Stomach smooth muscle (tissue), 2 donors: ENCODE data around the gene GLB1L.

ENCODE experiments used
- H3K27ac ChIP-seq: one replicate; pipeline ENCODE4 v1.7.0; 2013; ENCODE audit warnings: mild to moderate bottlenecking, low read length, inconsistent platforms
- H3K27me3 ChIP-seq, 2 donors: one replicate each; pipeline ENCODE4 v1.7.0; 2013; ENCODE audit warnings: low read length in 2 of 2; ENCODE audit not compliant: insufficient read depth in 2 of 2, control insufficient read depth in 1 of 2
- H3K36me3 ChIP-seq, 2 donors: one replicate each; pipeline ENCODE4 v1.7.0; 2013; ENCODE audit warnings: low read length in 2 of 2; ENCODE audit not compliant: control insufficient read depth in 2 of 2, insufficient read depth in 2 of 2
- H3K4me1 ChIP-seq: one replicate; pipeline ENCODE4 v1.7.0; 2013; ENCODE audit warnings: low read length; ENCODE audit not compliant: control insufficient read depth, insufficient read depth
- H3K4me3 ChIP-seq, 2 donors: one replicate each; pipeline ENCODE4 v1.7.0; 2013; ENCODE audit warnings: low read length in 2 of 2
- H3K9ac ChIP-seq, 2 donors: one replicate each; pipeline ENCODE4 v1.7.0; 2013; ENCODE audit warnings: low read length in 2 of 2, mild to moderate bottlenecking in 1 of 2
- H3K9me3 ChIP-seq, 2 donors: one replicate each; pipeline ENCODE4 v1.7.0; 2013; ENCODE audit warnings: low read length in 2 of 2; ENCODE audit not compliant: control insufficient read depth in 2 of 2
- donor health status: healthy.
- donor health status: Pancreatic carcinoma.

Gene GLB1L

GRCh38 chr2:219243291-219243761 lies 1.9 kb downstream of the GLB1L start:
- no peak overlapping the region for H3K27ac ChIP-seq
- no peaks in the 10 kb centered on the region for H3K9me3 ChIP-seq
- no peak overlapping the region for H3K9ac ChIP-seq
- peaks cover 24% of the 10 kb centered on the region for H3K4me1 ChIP-seq
- peaks cover 10 to 14% of the 10 kb centered on the region in 2 donors for H3K36me3 ChIP-seq
- H3K4me3 ChIP-seq = peak overlapping the region; percentile 21 to 29
- no peaks in the 10 kb centered on the region for H3K27me3 ChIP-seq

GRCh38 chr2:219234331-219234730 lies 10.9 kb downstream of the GLB1L start:
- peaks cover 12% of the 10 kb centered on the region for H3K4me1 ChIP-seq
- no peak overlapping the region for H3K4me3 ChIP-seq
- no peaks in the 10 kb centered on the region for H3K9me3 ChIP-seq
- peaks cover 54 to 64% of the 10 kb centered on the region in 2 donors for H3K36me3 ChIP-seq
- no peak overlapping the region for H3K27ac ChIP-seq
- no peak overlapping the region for H3K9ac ChIP-seq
- H3K27me3 ChIP-seq = no peaks in the 10 kb centered on the region

- Histone ChIP-seq H3K36me3 (peaks cover 35 to 37% of the 10 kb centered on the region in 2 donors), H3K27ac (peak overlapping the region; percentile 94), H3K9me3 (no peaks in the 10 kb centered on the region), H3K9ac (peak overlapping the region; percentile 67 to 87), H3K27me3 (no peaks in the 10 kb centered on the region), H3K4me1 (peaks cover 27% of the 10 kb centered on the region), H3K4me3 (peak overlapping the region; percentile 81 to 92)
These were observed 15.1 kb downstream of the GLB1L start for GRCh38 chr2:219230059-219230540.

- peak within 1 kb of the TSS; percentile 81 to 92 for H3K4me3 ChIP-seq
- peak within 1 kb of the TSS; percentile 90 to 96 for H3K9ac ChIP-seq
- no peaks in the 10 kb centered on the region for H3K9me3 ChIP-seq
- peaks cover 35 to 37% of the 10 kb centered on the region in 2 donors for H3K36me3 ChIP-seq
- H3K27me3 ChIP-seq = no peaks in the 10 kb centered on the region
- peaks cover 27% of the 10 kb centered on the region for H3K4me1 ChIP-seq
- H3K27ac ChIP-seq = peak within 1 kb of the TSS; percentile 94
These were observed 15.8 kb downstream of the GLB1L start, which contains the start of the genes ANKZF1 and ATG9A for GRCh38 chr2:219229305-219230058. ANKZF1 (plus strand) TSS chr2:219229806; CDS start chr2:219230258, 452 bp downstream. ATG9A (minus strand) TSS chr2:219229636; CDS start chr2:219228024, 1,612 bp downstream.

- H3K36me3 ChIP-seq = peaks cover 35 to 37% of the 10 kb centered on the region in 2 donors
- peak overlapping the region; percentile 90 to 96 for H3K9ac ChIP-seq
- no peaks in the 10 kb centered on the region for H3K27me3 ChIP-seq
- H3K4me1 ChIP-seq = peaks cover 27% of the 10 kb centered on the region
- peak overlapping the region; percentile 81 to 92 for H3K4me3 ChIP-seq
- peak overlapping the region; percentile 94 for H3K27ac ChIP-seq
- H3K9me3 ChIP-seq = no peaks in the 10 kb centered on the region
These were observed 16.3 kb downstream of the GLB1L start for GRCh38 chr2:219228911-219229304.

- Histone ChIP-seq H3K9me3 (no peaks in the 10 kb centered on the region), H3K27me3 (no peaks in the 10 kb centered on the region), H3K9ac (peak overlapping the region; percentile 90 to 96), H3K27ac (peak overlapping the region; percentile 94), H3K4me3 (peak overlapping the region; percentile 81 to 92), H3K4me1 (peaks cover 27% of the 10 kb centered on the region), H3K36me3 (peaks cover 35 to 37% of the 10 kb centered on the region in 2 donors)
These were observed 17.0 kb downstream of the GLB1L start for GRCh38 chr2:219228041-219228910.

- no peak overlapping the region for H3K4me3 ChIP-seq
- no peaks in the 10 kb centered on the region for H3K9me3 ChIP-seq
- no peak overlapping the region for H3K27ac ChIP-seq
- H3K4me1 ChIP-seq = peaks cover 23% of the 10 kb centered on the region
- peaks cover 47 to 48% of the 10 kb centered on the region in 2 donors for H3K36me3 ChIP-seq
- H3K27me3 ChIP-seq = no peaks in the 10 kb centered on the region
- H3K9ac ChIP-seq = peak overlapping the region in 1 of 2 donors; percentile 13
These were observed 19.9 kb downstream of the GLB1L start for GRCh38 chr2:219225350-219225749.

GRCh38 chr2:219223831-219224610 lies 21.2 kb downstream of the GLB1L start:
- H3K9ac ChIP-seq = no peak overlapping the region
- peaks cover 54% of the 10 kb centered on the region in 2 donors for H3K36me3 ChIP-seq
- no peaks in the 10 kb centered on the region for H3K9me3 ChIP-seq
- no peak overlapping the region for H3K27ac ChIP-seq
- H3K4me3 ChIP-seq = no peak overlapping the region
- peaks cover 29% of the 10 kb centered on the region for H3K4me1 ChIP-seq
- H3K27me3 ChIP-seq = no peaks in the 10 kb centered on the region

- Histone ChIP-seq H3K36me3 (peaks cover 54% of the 10 kb centered on the region in 2 donors), H3K9me3 (no peaks in the 10 kb centered on the region), H3K9ac (no peak overlapping the region), H3K4me3 (no peak overlapping the region), H3K27me3 (no peaks in the 10 kb centered on the region), H3K4me1 (peaks cover 32% of the 10 kb centered on the region), H3K27ac (no peak overlapping the region)
These were observed 23.2 kb downstream of the GLB1L start for GRCh38 chr2:219221957-219222518.
